VCaP (cell line): ENCODE measurements around the gene KIAA0753.

Experiments
- H3K27ac ChIP-seq: fragments of 450-650 bp; 2 replicates; pipeline ENCODE4 v1.5.1; 2017
- CTCF ChIP-seq: fragments of 450-650 bp; conservative IDR thresholded peaks from 2 replicates; pipeline ENCODE4 v1.5.1; 2017; ENCODE audit warnings: mild to moderate bottlenecking, moderate library complexity

Gene KIAA0753

DNA sequence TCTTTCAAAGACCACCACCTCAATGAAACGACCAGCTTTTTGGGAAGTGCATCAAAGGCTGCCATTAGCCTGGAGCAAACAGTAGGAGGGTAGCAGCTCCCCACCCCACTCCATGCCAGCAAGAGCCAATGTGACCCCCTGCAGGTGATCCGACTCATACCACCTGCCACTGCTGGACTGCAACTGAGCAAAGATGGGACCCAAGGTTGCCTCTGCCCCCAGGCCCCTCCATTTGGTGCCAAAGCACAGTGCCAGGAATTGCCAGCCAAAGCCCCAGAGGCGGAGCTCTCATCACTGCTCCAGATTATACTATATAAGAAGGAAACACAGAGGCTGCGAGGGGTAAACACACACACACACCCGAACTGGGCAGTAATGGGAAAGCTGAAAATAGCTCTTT lies 92.5 kb downstream of the KIAA0753 start:
- H3K27ac ChIP-seq: no peak overlapping the region
- TF ChIP-seq CTCF: no peak

GRCh38 chr17:6547336-6547735 lies 93.2 kb downstream of the KIAA0753 start:
- no peak overlapping the region for H3K27ac ChIP-seq
- TF ChIP-seq CTCF: no peak

- TF ChIP-seq CTCF: no peak
- H3K27ac ChIP-seq: no peak overlapping the region
Observed at GRCh38 chr17:6546069-6546718, 94.3 kb downstream of the KIAA0753 start.

- H3K27ac ChIP-seq: no peak overlapping the region
- no peak for TF ChIP-seq CTCF
Observed at GRCh38 chr17:6545291-6545690, 95.2 kb downstream of the KIAA0753 start.

GRCh38 chr17:6544011-6544370 lies 96.5 kb downstream of the KIAA0753 start:
- TF ChIP-seq CTCF: no peak
- H3K27ac ChIP-seq: no peak overlapping the region

DNA sequence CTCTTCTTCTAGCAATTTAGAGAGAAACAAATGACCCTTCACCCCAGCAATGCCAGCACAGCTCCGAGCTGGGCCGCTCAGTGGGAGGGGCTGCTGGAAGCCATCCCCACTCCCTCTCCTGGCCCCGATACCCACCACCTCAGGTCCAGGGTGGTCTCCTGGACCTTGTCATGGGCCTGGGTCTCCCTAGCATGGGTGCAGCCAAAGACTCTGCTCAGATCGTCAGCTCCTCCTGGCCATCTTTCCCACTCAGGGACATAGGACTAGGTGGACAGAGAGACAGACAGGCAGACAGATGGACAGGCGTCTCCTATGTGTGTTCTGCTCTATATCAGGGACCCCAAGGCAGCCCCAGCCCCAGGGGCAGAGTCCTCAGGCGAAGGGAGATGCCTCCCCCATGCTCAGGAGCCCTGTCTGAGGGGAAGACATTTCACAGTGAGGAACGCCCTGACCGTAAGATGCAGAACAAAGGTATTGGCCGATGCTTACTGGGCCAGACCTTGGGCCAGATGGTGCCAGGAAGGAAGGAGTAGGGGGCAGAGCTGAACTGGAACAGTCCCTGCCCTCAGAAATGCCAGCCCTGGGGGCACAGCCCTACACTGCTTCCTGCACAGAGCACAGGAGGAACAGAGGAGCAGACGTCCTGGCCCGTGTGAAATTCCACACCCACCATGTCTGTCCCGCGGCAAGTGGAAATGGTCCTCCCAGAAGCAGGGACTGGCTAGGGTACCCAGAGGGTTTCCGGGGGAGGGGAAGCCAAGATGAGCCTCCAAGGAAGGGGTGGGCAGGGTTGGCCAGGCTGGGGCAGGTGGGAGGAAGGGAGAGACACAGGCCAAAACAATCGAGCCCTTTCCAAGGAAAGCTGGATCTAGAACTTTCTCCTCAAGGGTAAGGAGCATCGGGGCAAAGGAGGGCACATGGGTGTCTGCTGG lies 97.2 kb downstream of the KIAA0753 start:
- no peak for TF ChIP-seq CTCF
- no peak overlapping the region for H3K27ac ChIP-seq

GRCh38 chr17:6542577-6542976 lies 97.9 kb downstream of the KIAA0753 start:
- H3K27ac ChIP-seq: no peak overlapping the region
- no peak for TF ChIP-seq CTCF
